ENCODE data around the gene GGTLC2.

DNA sequence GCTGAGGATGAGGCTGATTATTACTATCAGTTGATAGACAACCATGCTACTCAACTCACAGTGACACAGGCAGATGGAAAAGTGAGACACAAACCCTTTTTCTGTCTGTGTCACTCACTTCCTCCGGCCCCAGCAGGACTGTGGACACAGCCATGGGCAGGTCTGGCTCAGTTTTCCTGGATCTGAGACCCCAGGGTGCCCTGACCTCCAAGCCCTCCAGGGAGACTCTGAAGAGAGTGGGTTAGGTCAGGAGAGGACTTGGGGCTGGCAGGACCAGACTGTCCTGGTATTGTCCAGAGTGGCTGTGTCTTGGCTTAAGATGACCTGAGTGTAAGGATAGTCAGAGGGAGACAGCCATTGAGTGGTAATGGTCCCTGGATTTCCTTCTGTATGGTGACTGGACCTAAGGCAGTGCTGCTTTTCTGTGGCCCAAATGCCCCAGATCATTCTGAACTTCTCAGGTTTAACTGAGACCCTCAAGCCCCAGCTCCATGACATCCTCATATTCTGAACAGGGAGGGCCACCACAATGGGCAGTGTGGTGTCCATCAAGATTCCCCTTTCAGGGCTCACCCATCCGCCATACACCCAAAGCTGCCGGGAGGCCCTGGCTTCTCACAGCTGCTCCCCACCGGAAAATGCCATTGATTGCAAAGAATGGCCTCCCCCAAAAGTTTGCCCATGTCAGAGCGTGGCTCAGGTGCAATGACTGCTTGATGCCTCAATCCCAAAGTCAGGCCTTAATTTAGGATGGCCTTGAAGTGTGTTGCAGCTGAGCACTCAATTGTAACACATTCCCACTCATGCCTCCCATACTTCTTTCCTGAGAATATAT lies 49.2 kb upstream of the GGTLC2 start:
- TF ChIP-seq EZH2phosphoT487 (IDR thresholded peaks at IDR 0.05; ENCODE audit: insufficient read depth, low read depth) (no peak), EZH2 (IDR thresholded peaks at IDR 0.05; ENCODE audit: insufficient read depth, poor library complexity, severe bottlenecking) (no peak)
